K562 (cell line): Measurements from ENCODE around the gene COL11A2. TPM values are rescaled to one million over a fixed set of nuclear protein-coding genes. Genes with fewer than 3 reads are reported as not detected.

Source experiments
- CREB1 ChIP-seq, 2 experiments: sonication (generic) in 1 of 2; formaldehyde crosslinking in 1 of 2; IDR thresholded peaks; 2 replicates each; pipeline versions ENCODE4 v1.6.1 to v1.8.0; 2012 to 2022; ENCODE audit warnings: inconsistent platforms in 1 of 2, mild to moderate bottlenecking in 1 of 2, missing genetic modification reagents in 1 of 2, moderate library complexity in 1 of 2
- CREB3 ChIP-seq: fragments of 450-650 bp; conservative IDR thresholded peaks from 2 replicates; pipeline ENCODE4 v1.6.1; 2016; ENCODE audit warnings: missing genetic modification characterization, low read depth, mild to moderate bottlenecking, missing compliant biosample characterization, moderate library complexity
- DIDO1 ChIP-seq: fragments of 450-650 bp; IDR thresholded peaks from 2 replicates; pipeline ENCODE4 v1.6.1; 2016; ENCODE audit warnings: low read depth, missing biosample characterization, missing genetic modification characterization
- EWSR1 ChIP-seq: fragments of 450-650 bp; IDR thresholded peaks from 2 replicates; pipeline ENCODE4 v1.6.1; 2018; ENCODE audit warnings: borderline replicate concordance, mild to moderate bottlenecking, low read depth, moderate library complexity; ENCODE audit not compliant: partially characterized antibody
- FOXK1 ChIP-seq: sonication (generic); formaldehyde crosslinking; IDR thresholded peaks from 2 replicates; pipeline ENCODE4 v1.8.0; 2022; ENCODE audit warnings: missing genetic modification reagents, mild to moderate bottlenecking, borderline replicate concordance
- GABPA ChIP-seq: fragments of 200-800 bp; sonication (Bioruptor generic); conservative IDR thresholded peaks from 2 replicates; pipeline ENCODE4 v1.6.1; 2016; ENCODE audit warnings: low read depth, missing genetic modification characterization, missing compliant biosample characterization
- HEY1 ChIP-seq: fragments of 250-450 bp; sonication (Bioruptor Pico); IDR thresholded peaks from 2 replicates; pipeline ENCODE4 v1.5.0; 2020; ENCODE audit warnings: mild to moderate bottlenecking, moderate library complexity, borderline replicate concordance
- HNRNPL ChIP-seq: fragments of 200-400 bp; formaldehyde crosslinking; IDR thresholded peaks from 2 replicates; pipeline ENCODE4 v1.6.1; 2017; ENCODE audit warnings: low read depth, mild to moderate bottlenecking, low read length
- KLF13 ChIP-seq: fragments of 450-650 bp; IDR thresholded peaks from 2 replicates; pipeline ENCODE4 v1.6.1; 2016; ENCODE audit warnings: missing genetic modification characterization, low read depth, mild to moderate bottlenecking, missing compliant biosample characterization, moderate library complexity, borderline replicate concordance
- MLLT1 ChIP-seq, 2 experiments: fragments of 450-650 bp; IDR thresholded peaks; 2 replicates each; pipeline ENCODE4 v1.6.1; 2016
- NFRKB ChIP-seq: fragments of 450-650 bp; IDR thresholded peaks from 2 replicates; pipeline ENCODE4 v1.6.1; 2016; ENCODE audit warnings: low read depth
- RHOXF2B ChIP-seq: fragments of 250-450 bp; sonication (Bioruptor Pico); conservative IDR thresholded peaks from 2 replicates; pipeline ENCODE4 v1.5.1; 2021
- TEAD4 ChIP-seq, 2 experiments: sonication (generic) in 1 of 2; formaldehyde crosslinking in 1 of 2; IDR thresholded peaks; 2 replicates each; pipeline versions ENCODE4 v1.6.1 to v1.8.0; 2012 to 2022; ENCODE audit warnings: borderline replicate concordance in 1 of 2, inconsistent platforms in 1 of 2, low read length in 1 of 2, mild to moderate bottlenecking in 1 of 2, missing genetic modification reagents in 1 of 2
- THRB ChIP-seq: fragments of 450-650 bp; formaldehyde crosslinking; conservative IDR thresholded peaks from 2 replicates; pipeline ENCODE4 v1.4.0; 2022; ENCODE audit warnings: mild to moderate bottlenecking, missing genetic modification characterization
- YY1 ChIP-seq, 3 experiments: IDR thresholded peaks; 2 replicates each; pipeline ENCODE4 v1.6.1; 2011; ENCODE audit warnings: low read length in 2 of 3, mild to moderate bottlenecking in 2 of 3, moderate library complexity in 2 of 3, borderline replicate concordance in 1 of 3, control low read depth in 1 of 3, low read depth in 1 of 3; ENCODE audit not compliant: insufficient read depth in 3 of 3, insufficient replicate concordance in 2 of 3, control insufficient read depth in 1 of 3, insufficient read length in 1 of 3; ENCODE audit errors: extremely low read depth in 1 of 3
- ZNF134 ChIP-seq: fragments of 250-450 bp; sonication (Bioruptor Pico); conservative IDR thresholded peaks from 2 replicates; pipeline ENCODE4 v1.4.0; 2020
- ZNF184 ChIP-seq: sonication (generic); formaldehyde crosslinking; IDR thresholded peaks from 2 replicates; pipeline ENCODE4 v1.5.0; 2020; ENCODE audit warnings: missing genetic modification reagents
- ZNF561 ChIP-seq: fragments of 450-650 bp; formaldehyde crosslinking; conservative IDR thresholded peaks from 2 replicates; pipeline ENCODE4 v1.4.0; 2020; ENCODE audit warnings: mild to moderate bottlenecking, moderate library complexity
- ZNF766 ChIP-seq: fragments of 200-800 bp; sonication (Bioruptor generic); conservative IDR thresholded peaks from 2 replicates; pipeline ENCODE4 v1.6.1; 2016; ENCODE audit warnings: missing genetic modification characterization, missing compliant biosample characterization
- polyA plus RNA-seq, 8 experiments: library from polyadenylated mRNA; depleted of rRNA in 4 of 8; stranded (reverse) in 5 of 8; unstranded in 3 of 8; fragments of >200 nt; fragmentation: Nextera tagmentation in 2 of 8; fragmentation: Illumina TruSeq in 1 of 8; extraction: Ambion mirVana in 2 of 8; extraction: Trizol in 1 of 8; gene quantifications; 2 replicates each; pipeline versions ENCODE4 v1.2.1 to v1.2.3, GENCODE V29; 2011 to 2014; ENCODE audit warnings: inconsistent platforms in 1 of 8, missing spikeins in 1 of 8
- total RNA-seq, 7 experiments: library from RNA; depleted of rRNA in 6 of 7; stranded (reverse); fragments of >200 nt in 6 of 7; fragmentation: Illumina TruSeq in 2 of 7; extraction: Trizol in 2 of 7; gene quantifications; 2 replicates each; pipeline versions ENCODE4 v1.2.1 to v1.2.3, GENCODE V29; 2011 to 2021; ENCODE audit warnings: low replicate concordance in 1 of 7
- TF ChIP-seq, protein P1 (sequence below), 2 experiments: fragments of 250-450 bp in 1 of 2; fragments of 450-650 bp in 1 of 2; sonication (Bioruptor Pico) in 1 of 2; IDR thresholded peaks; 2 replicates each; pipeline versions ENCODE4 v1.6.1 to v1.8.0; 2016 to 2021; ENCODE audit warnings: mild to moderate bottlenecking in 2 of 2, moderate library complexity in 2 of 2, missing compliant biosample characterization in 1 of 2, missing genetic modification characterization in 1 of 2

Gene COL11A2
- total and polyA plus RNA-seq, 9 of the 15 experiments (the other 6 are each of a cell fraction or from before 2014, with no cell fraction given) = 0.04 to 0.35 (median 0.09) TPM; not detected in 1

DNA sequence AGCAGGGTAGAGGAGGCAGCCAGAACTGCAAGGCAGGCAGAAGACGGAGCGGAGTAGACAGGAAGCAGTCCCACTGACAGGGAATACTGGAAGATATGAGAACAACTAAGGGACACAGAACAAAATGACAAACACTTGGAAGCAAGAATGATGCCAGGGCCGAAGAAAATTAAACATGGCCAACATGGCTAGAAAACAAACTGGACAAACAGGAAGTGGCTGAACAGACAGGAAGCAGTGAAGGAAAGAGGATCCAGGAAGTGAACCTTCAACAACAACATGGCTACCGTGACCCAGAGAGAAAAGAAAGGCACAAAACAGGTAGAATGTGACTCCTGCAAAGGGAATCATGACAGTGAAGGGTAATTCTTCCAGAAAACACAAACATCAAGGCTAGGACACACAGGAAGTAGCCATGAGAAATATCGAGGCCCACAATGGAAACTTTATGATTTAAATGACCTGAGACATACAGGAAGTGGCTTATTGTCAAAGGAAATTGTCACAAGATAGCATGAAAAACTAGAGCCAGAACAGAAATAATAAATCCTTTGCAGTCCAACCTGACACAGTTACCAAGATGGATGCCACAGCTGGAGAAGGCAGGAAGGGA lies 9.1 kb downstream of the COL11A2 start (continued):
- TF ChIP-seq CREB3 (tag) (0 out of 2 replicates have a peak, but pooled peaks have one; percentile 69), DIDO1 (tag) (0 out of 2 replicates have a peak, but pooled peaks have one; percentile 26), ZNF766 (CRISPR knock-in tag) (0 out of 2 replicates have a peak, but pooled peaks have one; percentile 47), EWSR1 (no peak), ZNF134 (CRISPR knock-in tag) (peak; percentile 62; the same call in 1 of the 2 replicates), MLLT1 (IDR thresholded peaks at IDR 0.05) (no peak), HNRNPL (no peak), NFRKB (peak; percentile 90), FOXK1 (CRISPR knock-in tag) (no peak), KLF13 (tag) (no peak), YY1 (IDR thresholded peaks at IDR 0.05; ENCODE audit: borderline replicate concordance in 1 of 3, control insufficient read depth in 1 of 3, extremely low read depth in 1 of 3, insufficient read depth in 3 of 3, insufficient read length in 1 of 3, insufficient replicate concordance in 2 of 3, low read depth in 1 of 3, low read length in 2 of 3) (peak in 2 of 3 experiments; percentile 27 to 88), RHOXF2B (CRISPR knock-in tag) (no peak), TEAD4 (IDR thresholded peaks at IDR 0.05; ENCODE audit: low read length) (no peak), TEAD4 (CRISPR knock-in tag; IDR thresholded peaks at IDR 0.05; ENCODE audit: borderline replicate concordance) (no peak), GABPA (tag) (peak; percentile 89), ZNF184 (CRISPR knock-in tag) (no peak), THRB (peak; percentile 53; the same call in 1 of the 2 replicates), CREB1 (IDR thresholded peaks at IDR 0.05) (no peak), CREB1 (CRISPR knock-in tag; IDR thresholded peaks at IDR 0.05) (no peak), HEY1 (CRISPR knock-in tag) (no peak), ZNF561 (CRISPR knock-in tag) (no peak)
- TF ChIP-seq, protein P1, sequence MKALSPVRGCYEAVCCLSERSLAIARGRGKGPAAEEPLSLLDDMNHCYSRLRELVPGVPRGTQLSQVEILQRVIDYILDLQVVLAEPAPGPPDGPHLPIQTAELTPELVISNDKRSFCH (CRISPR knock-in tag; IDR thresholded peaks at IDR 0.05) = no peak
- TF ChIP-seq, protein P1 (tag; IDR thresholded peaks at IDR 0.05) = peak; percentile 38; the same call in 1 of the 2 replicates
